Sigmoid colon (tissue), 4 donors: ENCODE data around the gene ZNF680.

Source experiments
- EP300 ChIP-seq, 4 donors: sonication (generic); formaldehyde crosslinking; IDR thresholded peaks; one replicate each; pipeline ENCODE4 v1.6.1; 2017; ENCODE audit warnings: antibody characterized with exemption in 4 of 4
- POLR2A ChIP-seq, 2 donors: fragments of 450-650 bp; IDR thresholded peaks; one replicate each; pipeline ENCODE4 v1.6.1; 2016; ENCODE audit warnings: antibody characterized with exemption in 2 of 2, mild to moderate bottlenecking in 2 of 2, moderate library complexity in 2 of 2
- TF ChIP-seq, protein P1 (sequence below), 4 experiments: fragments of 450-650 bp in 3 of 4; fragments of 200-600 bp in 1 of 4; IDR thresholded peaks; one replicate each; pipeline ENCODE4 v1.5.1; 2016 to 2019; ENCODE audit warnings: antibody characterized with exemption in 4 of 4, mild to moderate bottlenecking in 3 of 4, moderate library complexity in 2 of 4

DNA sequence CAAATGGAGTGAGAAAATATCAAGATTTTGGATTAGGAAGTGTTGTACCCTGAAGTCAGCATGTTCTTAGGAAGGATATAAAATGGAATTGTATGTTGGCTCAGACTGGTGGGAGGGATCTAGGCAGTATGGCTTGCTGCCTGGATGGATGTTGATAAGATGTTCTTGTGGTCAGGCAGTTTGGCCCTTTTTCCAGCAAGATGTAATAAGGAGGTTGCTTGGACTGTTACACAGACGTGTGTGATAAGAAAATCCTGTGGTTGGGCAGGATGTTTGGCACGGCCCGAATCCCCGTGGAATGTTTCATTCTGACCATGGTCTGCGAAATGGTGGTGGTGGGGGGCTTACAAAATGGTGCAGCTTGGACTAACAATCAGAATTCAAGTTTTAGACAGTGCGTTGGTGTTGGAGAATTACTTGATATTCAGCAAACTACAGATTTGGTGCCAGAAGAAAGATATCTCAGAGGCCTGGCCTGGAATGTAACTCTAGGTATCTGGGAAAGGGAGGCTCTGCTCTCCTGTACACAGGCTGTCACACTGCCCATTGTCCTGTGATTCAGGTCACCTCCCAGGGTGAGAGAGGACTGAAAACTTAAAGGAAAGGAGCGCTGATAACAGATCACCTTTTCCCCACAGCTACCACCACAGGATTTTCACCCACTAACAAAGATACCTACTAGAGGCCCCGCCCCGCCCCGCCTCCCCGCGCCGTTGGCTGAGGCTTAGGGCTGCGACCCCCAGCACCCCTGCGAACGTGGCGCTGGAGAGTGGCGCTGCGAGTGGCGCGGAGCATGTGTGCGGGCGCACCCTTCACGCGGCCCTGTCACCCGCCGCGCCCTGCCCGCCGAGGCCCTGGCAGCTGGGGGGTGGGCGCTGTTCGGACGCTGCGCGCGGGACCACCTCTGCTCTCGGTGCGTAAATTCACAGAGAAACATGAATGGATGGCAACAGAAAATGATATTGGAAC, 19.3 kb upstream of the ZNF680 start:
- TF ChIP-seq POLR2A (IDR thresholded peaks at IDR 0.05) (no peak), EP300 (IDR thresholded peaks at IDR 0.05) (no peak)
- TF ChIP-seq, protein P1, sequence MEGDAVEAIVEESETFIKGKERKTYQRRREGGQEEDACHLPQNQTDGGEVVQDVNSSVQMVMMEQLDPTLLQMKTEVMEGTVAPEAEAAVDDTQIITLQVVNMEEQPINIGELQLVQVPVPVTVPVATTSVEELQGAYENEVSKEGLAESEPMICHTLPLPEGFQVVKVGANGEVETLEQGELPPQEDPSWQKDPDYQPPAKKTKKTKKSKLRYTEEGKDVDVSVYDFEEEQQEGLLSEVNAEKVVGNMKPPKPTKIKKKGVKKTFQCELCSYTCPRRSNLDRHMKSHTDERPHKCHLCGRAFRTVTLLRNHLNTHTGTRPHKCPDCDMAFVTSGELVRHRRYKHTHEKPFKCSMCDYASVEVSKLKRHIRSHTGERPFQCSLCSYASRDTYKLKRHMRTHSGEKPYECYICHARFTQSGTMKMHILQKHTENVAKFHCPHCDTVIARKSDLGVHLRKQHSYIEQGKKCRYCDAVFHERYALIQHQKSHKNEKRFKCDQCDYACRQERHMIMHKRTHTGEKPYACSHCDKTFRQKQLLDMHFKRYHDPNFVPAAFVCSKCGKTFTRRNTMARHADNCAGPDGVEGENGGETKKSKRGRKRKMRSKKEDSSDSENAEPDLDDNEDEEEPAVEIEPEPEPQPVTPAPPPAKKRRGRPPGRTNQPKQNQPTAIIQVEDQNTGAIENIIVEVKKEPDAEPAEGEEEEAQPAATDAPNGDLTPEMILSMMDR (IDR thresholded peaks at IDR 0.05), result no peak
